DND-41 (cell line): Measurements from ENCODE around the gene GRID2IP.

Experiments
- ATAC-seq: fragments of 200-7000 bp; cut with Tn5 transposase; 3 replicates; pipeline ENCODE4 v1.9.1; 2021; ENCODE audit warnings: low read depth; ENCODE audit not compliant: insufficient read depth
- DNase-seq: peaks from one replicate; pipeline ENCODE4 v3.0.0-alpha.2; 2020
- H2AFZ ChIP-seq: 2 replicates; pipeline ENCODE4 v1.6.0; 2012; ENCODE audit warnings: low read depth, low read length
- H3K27ac ChIP-seq: 2 replicates; pipeline ENCODE4 v1.5.1; 2012; ENCODE audit warnings: low read length, inconsistent platforms
- H3K27me3 ChIP-seq: fragments of 200-600 bp; sonication (generic); 2 replicates; pipeline ENCODE4 v1.6.0; 2012; ENCODE audit warnings: low read length, mild to moderate bottlenecking, inconsistent platforms; ENCODE audit not compliant: insufficient read depth, poor library complexity
- H3K36me3 ChIP-seq: 2 replicates; pipeline ENCODE4 v1.5.1; 2012; ENCODE audit warnings: low read length, inconsistent platforms; ENCODE audit not compliant: insufficient read depth
- H3K4me1 ChIP-seq: 2 replicates; pipeline ENCODE4 v1.5.1; 2012; ENCODE audit warnings: mild to moderate bottlenecking, low read length; ENCODE audit not compliant: insufficient read depth
- H3K4me2 ChIP-seq: 2 replicates; pipeline ENCODE4 v1.6.0; 2012; ENCODE audit warnings: mild to moderate bottlenecking, moderate library complexity, low read length, inconsistent platforms; ENCODE audit not compliant: insufficient read depth
- H3K4me3 ChIP-seq, 2 experiments: fragments of 200-600 bp in 1 of 2; shearing (Covaris generic) in 1 of 2; 2 replicates each; pipeline ENCODE4 v1.5.1; 2012 to 2016; ENCODE audit warnings: inconsistent platforms in 2 of 2, low read length in 2 of 2, mild to moderate bottlenecking in 2 of 2, low read depth in 1 of 2, moderate library complexity in 1 of 2
- H3K79me2 ChIP-seq: 2 replicates; pipeline ENCODE4 v1.6.0; 2012; ENCODE audit warnings: low read length, inconsistent platforms; ENCODE audit not compliant: insufficient read depth
- H3K9ac ChIP-seq: 2 replicates; pipeline ENCODE4 v1.6.0; 2012; ENCODE audit warnings: low read depth, mild to moderate bottlenecking, inconsistent platforms, low read length, moderate library complexity
- H3K9me3 ChIP-seq: 2 replicates; pipeline ENCODE4 v1.5.1; 2012; ENCODE audit warnings: low read length, moderate library complexity, mild to moderate bottlenecking, inconsistent platforms; ENCODE audit not compliant: insufficient read depth, severe bottlenecking
- H4K20me1 ChIP-seq: 2 replicates; pipeline ENCODE4 v1.6.0; 2012; ENCODE audit warnings: low read length; ENCODE audit not compliant: insufficient read depth
- CTCF ChIP-seq: IDR thresholded peaks from 2 replicates; pipeline ENCODE4 v1.5.1; 2012; ENCODE audit warnings: borderline replicate concordance, low read length, moderate library complexity, mild to moderate bottlenecking; ENCODE audit not compliant: poor library complexity, severe bottlenecking; ENCODE audit errors: extremely low read depth
- EZH2 ChIP-seq: IDR thresholded peaks from 3 replicates; pipeline ENCODE4 v1.6.1; 2012; ENCODE audit warnings: borderline replicate concordance, low read depth, mild to moderate bottlenecking, moderate library complexity, low read length, inconsistent platforms; ENCODE audit not compliant: severe bottlenecking

The GRID2IP gene

GRCh38 chr7:6528401-6529130, 22.7 kb downstream of the GRID2IP start:
- Histone ChIP-seq H3K4me3 (no peak overlapping the region), H3K79me2 (no peaks in the 10 kb centered on the region), H3K27ac (no peak overlapping the region), H3K9me3 (no peaks in the 10 kb centered on the region), H3K4me2 (no peak overlapping the region), H3K36me3 (no peaks in the 10 kb centered on the region), H2AFZ (no peak overlapping the region), H3K9ac (no peak overlapping the region), H3K27me3 (peaks cover 28% of the 10 kb centered on the region), H3K4me1 (peaks cover 11% of the 10 kb centered on the region), H4K20me1 (no peaks in the 10 kb centered on the region; the same call in none of the 2 replicates)
- ATAC-seq: no peak
- DNase-seq: no peak
- no peak for TF ChIP-seq EZH2
- TF ChIP-seq CTCF: no peak

DNA sequence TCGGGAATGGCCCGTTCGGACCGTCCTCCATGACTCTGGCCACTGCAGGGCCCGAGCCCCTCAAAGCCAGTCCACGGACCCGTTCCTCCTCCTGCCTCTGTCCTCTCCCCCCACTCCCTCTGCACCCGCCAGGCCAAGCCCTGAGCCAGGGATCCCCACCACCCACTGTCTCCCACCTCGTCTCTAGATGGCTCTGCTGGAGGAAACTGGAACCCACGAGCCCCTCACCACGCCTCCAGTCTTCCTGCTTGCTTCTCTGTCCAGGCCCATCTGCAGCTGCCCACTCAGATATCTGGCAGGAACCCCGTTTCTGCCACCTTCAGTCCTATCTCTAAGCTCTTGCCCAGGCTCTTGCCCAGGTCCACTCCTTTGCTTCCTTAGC, 24.3 kb downstream of the GRID2IP start:
- H3K36me3 ChIP-seq: no peaks in the 10 kb centered on the region
- no peak for DNase-seq
- H4K20me1 ChIP-seq: no peaks in the 10 kb centered on the region; the same call in none of the 2 replicates
- no peaks in the 10 kb centered on the region for H3K9me3 ChIP-seq
- peaks cover 11% of the 10 kb centered on the region for H3K4me1 ChIP-seq
- H2AFZ ChIP-seq: no peak overlapping the region
- ATAC-seq: no peak
- H3K4me2 ChIP-seq: no peak overlapping the region
- H3K27me3 ChIP-seq: peaks cover 21% of the 10 kb centered on the region
- no peak for TF ChIP-seq EZH2
- H3K9ac ChIP-seq: no peak overlapping the region
- H3K4me3 ChIP-seq: no peak overlapping the region
- H3K79me2 ChIP-seq: no peaks in the 10 kb centered on the region
- H3K27ac ChIP-seq: no peak overlapping the region

- no peaks in the 10 kb centered on the region for H3K79me2 ChIP-seq
- DNase-seq (no peak), ATAC-seq (no peak)
- no peaks in the 10 kb centered on the region for H3K36me3 ChIP-seq
- no peaks in the 10 kb centered on the region for H4K20me1 ChIP-seq
- H2AFZ ChIP-seq: no peak overlapping the region
- H3K9me3 ChIP-seq: no peaks in the 10 kb centered on the region
- no peak overlapping the region for H3K9ac ChIP-seq
- no peaks in the 10 kb centered on the region for H3K27me3 ChIP-seq
- no peak overlapping the region for H3K4me3 ChIP-seq
- peaks cover 7% of the 10 kb centered on the region for H3K4me1 ChIP-seq
- no peak overlapping the region for H3K4me2 ChIP-seq
- TF ChIP-seq CTCF (no peak), EZH2 (no peak)
- no peak overlapping the region for H3K27ac ChIP-seq
Observed at GRCh38 chr7:6520163-6520981, 30.9 kb downstream of the GRID2IP start.
